Psoas muscle (tissue), 8 donors: ENCODE data around the gene MAP1B. TPM values are rescaled to one million over a fixed set of nuclear protein-coding genes. Genes with fewer than 3 reads are reported as not detected.

Source experiments
- ATAC-seq, 4 donors: fragments of 200-7000 bp; cut with Tn5 transposase; one replicate each; pipeline ENCODE4 v1.9.1; 2020; ENCODE audit warnings: moderate library complexity in 3 of 4, mild to moderate bottlenecking in 2 of 4
- DNase-seq, 2 donors: peaks; one replicate each; pipeline ENCODE4 v3.0.0-alpha.2; 2020
- H3K27ac ChIP-seq: fragments of 200-600 bp; one replicate; pipeline ENCODE4 v1.8.0; 2022
- H3K27me3 ChIP-seq, 3 donors: fragments of 200-600 bp in 1 of 3; one replicate each; pipeline versions ENCODE4 v1.6.1 to v1.8.0; 2013 to 2022; ENCODE audit warnings: low read length in 2 of 3, mild to moderate bottlenecking in 2 of 3, moderate library complexity in 1 of 3; ENCODE audit not compliant: insufficient read depth in 3 of 3
- H3K36me3 ChIP-seq, 2 donors: fragments of 200-600 bp in 1 of 2; one replicate each; pipeline versions ENCODE4 v1.6.1 to v1.8.0; 2013 to 2022; ENCODE audit warnings: low read depth in 1 of 2, mild to moderate bottlenecking in 1 of 2, moderate library complexity in 1 of 2; ENCODE audit not compliant: insufficient read depth in 1 of 2
- H3K4me1 ChIP-seq: fragments of 200-600 bp; one replicate; pipeline ENCODE4 v1.8.0; 2022
- H3K4me3 ChIP-seq: fragments of 200-600 bp; one replicate; pipeline ENCODE4 v1.8.0; 2022; ENCODE audit warnings: mild to moderate bottlenecking
- H3K9me3 ChIP-seq: fragments of 200-600 bp; one replicate; pipeline ENCODE4 v1.8.0; 2022
- WGBS, 3 donors: extraction: QIAGEN DNeasy Blood & Tissue Kit; methylation state at CpG; one replicate each; pipeline versions ENCODE4 v1.1.6 to v1.1.7; 2013; 5-methylcytosine and 5-hydroxymethylcytosine counted together
- intact Hi-C, 2 donors: fragments of 100-400 bp; cut with DNase I; formaldehyde crosslinking; loops; one replicate each; pipeline versions ENCODE4 v1.11.0 to v1.14.2; 2022
- polyA plus RNA-seq, 3 donors: library from polyadenylated mRNA; stranded (reverse); fragments of 200-250 nt; gene quantifications; one replicate each; pipeline ENCODE4 v1.2.3, GENCODE V29; 2013
- total RNA-seq, 4 donors: library from RNA; stranded (reverse); fragmentation: NEBNext Ultra II Directional in 2 of 4; extraction: Animal tissue kit (Norgen Biotek cat#: 25700) in 2 of 4; gene quantifications; one replicate each; pipeline versions ENCODE4 v1.2.1 to v1.2.4, GENCODE V29; 2021 to 2023
- TF ChIP-seq, protein P1 (sequence below): fragments of 200-600 bp; IDR thresholded peaks from one replicate; pipeline ENCODE4 v1.8.0; 2022; ENCODE audit warnings: antibody characterized with exemption
- donor health status: healthy with polysubstance abuse.
- donor health status: DM: no; HTN: no; CAD: no; lungs with moderate emphysema.
- donor health status: Bipolar disorder and iron deficiency.
- donor health status: healthy.
- donor health status: DM: yes; HTN: yes; CAD: no.
- donor health status: DM: no; HTN: no; CAD: no.
- donor health status: DM: no; HTN: no; CAD: no.
- donor health status: DM: yes; HTN: yes; CAD: no.

The MAP1B gene
- total and polyA plus RNA-seq, 7 donors = 1.1 to 20.2 (median 8.5) TPM

DNA sequence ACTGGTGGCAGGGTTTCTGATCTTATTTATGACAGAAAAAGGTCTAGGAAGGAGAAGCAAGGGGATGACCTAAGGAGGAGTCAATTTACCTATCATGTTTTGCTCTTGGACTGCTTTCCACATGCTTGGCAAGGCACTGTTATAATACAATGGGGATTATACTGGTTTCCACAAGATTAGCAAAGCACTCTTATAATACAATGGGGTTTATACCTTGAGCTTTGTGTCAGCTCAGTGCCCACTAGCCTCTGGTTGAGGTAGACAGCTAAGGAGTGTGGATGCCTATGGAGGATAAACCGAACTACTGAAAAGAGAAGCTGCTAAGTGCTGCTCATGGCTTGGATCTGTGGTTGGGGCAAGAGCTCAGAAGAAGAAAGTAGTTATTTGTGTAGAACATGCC is 144.1 kb downstream of the MAP1B start:
- Histone ChIP-seq H3K27me3 (no peaks in the 10 kb centered on the region), H3K27ac (no peak overlapping the region), H3K9me3 (no peaks in the 10 kb centered on the region), H3K36me3 (no peaks in the 10 kb centered on the region), H3K4me1 (peaks cover 35% of the 10 kb centered on the region), H3K4me3 (no peak overlapping the region)
- TF ChIP-seq, protein P1, sequence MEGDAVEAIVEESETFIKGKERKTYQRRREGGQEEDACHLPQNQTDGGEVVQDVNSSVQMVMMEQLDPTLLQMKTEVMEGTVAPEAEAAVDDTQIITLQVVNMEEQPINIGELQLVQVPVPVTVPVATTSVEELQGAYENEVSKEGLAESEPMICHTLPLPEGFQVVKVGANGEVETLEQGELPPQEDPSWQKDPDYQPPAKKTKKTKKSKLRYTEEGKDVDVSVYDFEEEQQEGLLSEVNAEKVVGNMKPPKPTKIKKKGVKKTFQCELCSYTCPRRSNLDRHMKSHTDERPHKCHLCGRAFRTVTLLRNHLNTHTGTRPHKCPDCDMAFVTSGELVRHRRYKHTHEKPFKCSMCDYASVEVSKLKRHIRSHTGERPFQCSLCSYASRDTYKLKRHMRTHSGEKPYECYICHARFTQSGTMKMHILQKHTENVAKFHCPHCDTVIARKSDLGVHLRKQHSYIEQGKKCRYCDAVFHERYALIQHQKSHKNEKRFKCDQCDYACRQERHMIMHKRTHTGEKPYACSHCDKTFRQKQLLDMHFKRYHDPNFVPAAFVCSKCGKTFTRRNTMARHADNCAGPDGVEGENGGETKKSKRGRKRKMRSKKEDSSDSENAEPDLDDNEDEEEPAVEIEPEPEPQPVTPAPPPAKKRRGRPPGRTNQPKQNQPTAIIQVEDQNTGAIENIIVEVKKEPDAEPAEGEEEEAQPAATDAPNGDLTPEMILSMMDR = no peak
- no peak for ATAC-seq
- 91 to 100% (median 96%) methylated on average over 1 of the region's 1 CpG for WGBS, 3 donors
- no peak for DNase-seq
- intact Hi-C loops = no loop called here

DNA sequence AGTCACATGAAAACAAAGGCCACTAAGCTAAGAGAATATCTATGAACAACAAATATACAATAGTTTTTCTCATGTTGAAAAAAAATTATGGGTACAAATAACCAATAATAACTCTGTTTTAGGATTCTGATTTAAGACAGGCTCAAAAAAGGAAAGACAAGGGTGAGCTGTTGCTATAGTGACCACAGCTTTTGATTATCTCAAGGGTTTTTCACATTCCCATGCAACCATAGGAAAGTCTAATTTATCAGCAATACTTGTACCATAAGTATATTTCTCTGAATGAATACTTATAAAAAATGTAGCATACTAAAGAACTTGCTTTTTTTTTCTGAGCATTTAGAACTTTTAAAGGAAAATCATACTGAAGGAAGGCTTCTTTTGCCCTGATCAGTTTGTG is 144.7 kb downstream of the MAP1B start:
- Histone ChIP-seq H3K36me3 (no peaks in the 10 kb centered on the region), H3K4me1 (peaks cover 29% of the 10 kb centered on the region), H3K27ac (no peak overlapping the region), H3K9me3 (no peaks in the 10 kb centered on the region), H3K27me3 (no peaks in the 10 kb centered on the region), H3K4me3 (no peak overlapping the region)
- TF ChIP-seq, protein P1 = no peak
- ATAC-seq (no peak), DNase-seq (no peak)
- intact Hi-C loops = no loop called here

DNA sequence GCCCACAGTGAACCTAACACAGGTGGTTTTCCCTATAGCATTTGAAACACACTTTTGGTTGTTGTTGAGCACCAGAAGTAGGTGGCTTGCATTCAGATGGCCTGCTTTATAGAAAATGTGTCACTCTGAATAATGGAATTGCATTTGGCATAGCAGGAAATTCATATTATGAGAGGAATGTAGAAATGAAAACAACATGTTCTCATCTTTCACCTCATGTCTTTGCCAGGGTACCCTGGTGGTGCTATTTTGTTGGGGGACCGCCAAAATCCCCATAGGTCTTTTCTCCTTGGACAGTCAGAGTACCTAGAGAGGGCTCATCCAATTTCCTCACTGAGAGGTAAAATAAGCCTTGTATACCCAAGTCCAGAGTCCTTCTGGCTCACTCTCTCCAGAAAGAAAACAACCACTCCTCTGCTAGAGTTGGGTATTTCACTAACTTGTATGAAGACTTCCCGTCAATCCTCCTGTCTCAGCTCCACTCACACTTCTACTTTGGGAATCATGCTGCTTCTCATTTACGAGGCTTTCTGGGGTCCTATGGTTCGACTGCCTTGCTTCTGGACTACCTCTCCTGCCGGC is 145.4 kb downstream of the MAP1B start:
- TF ChIP-seq, protein P1 = no peak
- no peak overlapping the region for H3K27ac ChIP-seq
- no peaks in the 10 kb centered on the region for H3K9me3 ChIP-seq
- H3K4me1 ChIP-seq = peaks cover 22% of the 10 kb centered on the region
- no peak for DNase-seq
- WGBS, 3 donors = 79 to 81% (median 80%) methylated on average over 5 of the region's 5 CpGs
- no peaks in the 10 kb centered on the region for H3K36me3 ChIP-seq
- intact Hi-C loops = no loop called here
- H3K27me3 ChIP-seq = no peaks in the 10 kb centered on the region
- ATAC-seq = no peak
- no peak overlapping the region for H3K4me3 ChIP-seq

DNA sequence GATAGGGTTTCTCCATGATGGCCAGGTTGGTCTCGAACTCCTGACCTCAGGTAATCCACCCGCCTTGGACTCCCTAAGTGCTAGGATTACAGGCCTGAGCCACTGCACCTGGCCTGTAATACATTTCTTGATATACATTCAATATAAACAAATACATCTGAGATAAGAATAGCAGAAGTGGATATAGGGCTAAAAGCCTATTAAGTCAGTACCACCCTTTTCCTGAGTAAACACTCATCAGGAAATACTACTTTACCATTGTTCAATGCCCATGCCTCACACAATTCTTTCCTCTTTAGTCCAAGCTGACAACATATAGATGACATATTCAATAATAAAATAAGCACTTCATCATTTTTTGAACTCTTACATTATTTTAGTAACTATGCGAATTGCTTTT is 148.0 kb downstream of the MAP1B start:
- Histone ChIP-seq H3K9me3 (no peaks in the 10 kb centered on the region), H3K4me1 (peaks cover 12% of the 10 kb centered on the region), H3K27me3 (no peaks in the 10 kb centered on the region), H3K4me3 (no peak overlapping the region), H3K27ac (no peak overlapping the region), H3K36me3 (no peaks in the 10 kb centered on the region)
- intact Hi-C loops = no loop called here
- TF ChIP-seq, protein P1 = no peak
- no peak for DNase-seq
- ATAC-seq = no peak
- WGBS, 3 donors = 90 to 96% (median 92%) methylated on average over 3 of the region's 3 CpGs

DNA sequence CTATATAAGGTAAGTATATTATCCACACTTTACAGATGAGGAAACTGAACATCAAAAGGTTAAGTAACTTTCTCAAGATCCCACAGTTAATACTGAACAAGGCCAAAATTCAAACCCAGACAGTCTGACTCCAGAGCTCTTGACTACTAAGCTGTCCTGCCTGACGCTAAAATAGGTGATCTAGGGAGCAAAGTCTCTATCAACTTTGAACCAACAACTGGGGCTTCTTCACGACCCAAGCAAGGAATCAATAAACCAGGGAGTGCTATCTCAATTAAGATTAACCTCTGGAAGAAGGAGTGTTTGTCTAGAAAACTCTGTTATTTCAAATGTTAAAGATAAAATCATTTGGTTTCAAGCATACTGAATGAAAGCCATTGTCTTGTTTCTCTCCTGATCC is 148.4 kb downstream of the MAP1B start:
- Histone ChIP-seq H3K27me3 (no peaks in the 10 kb centered on the region), H3K36me3 (no peaks in the 10 kb centered on the region), H3K27ac (no peak overlapping the region), H3K9me3 (no peaks in the 10 kb centered on the region), H3K4me1 (peaks cover 12% of the 10 kb centered on the region), H3K4me3 (no peak overlapping the region)
- TF ChIP-seq, protein P1 = no peak
- DNase-seq = no peak
- ATAC-seq = no peak
- 92 to 94% (median 93%) methylated on average over 2 of the region's 2 CpGs for WGBS, 3 donors
- intact Hi-C loops = no loop called here
